HG03521 (cell line): Measurements from ENCODE around the gene EMC7.
"Not testable (repeated sequence)": the region's sequence is repeated elsewhere in the genome, so short reads cannot be mapped to it uniquely, and the experiment has no call there.

ENCODE experiments used
- ATAC-seq: cut with Tn5 transposase; IDR thresholded peaks from one replicate; pipeline ENCODE4 v1.9.1; 2021; ENCODE audit warnings: mild to moderate bottlenecking, moderate library complexity; ENCODE audit not compliant: unreplicated experiment

EMC7 gene

GRCh38 chr15:34101366-34102174, at the start of gene EMC7, which contains the start of gene PGBD4:
Gene EMC7 (minus strand): TSS chr15:34101862. CDS start chr15:34101839, 23 bp downstream.
Gene PGBD4 (plus strand): TSS chr15:34102083. CDS start chr15:34102532, 449 bp downstream.
- ATAC-seq: peak; percentile 97

GRCh38 chr15:34147371-34148140, 45.9 kb upstream of the EMC7 start:
- no peak for ATAC-seq

DNA sequence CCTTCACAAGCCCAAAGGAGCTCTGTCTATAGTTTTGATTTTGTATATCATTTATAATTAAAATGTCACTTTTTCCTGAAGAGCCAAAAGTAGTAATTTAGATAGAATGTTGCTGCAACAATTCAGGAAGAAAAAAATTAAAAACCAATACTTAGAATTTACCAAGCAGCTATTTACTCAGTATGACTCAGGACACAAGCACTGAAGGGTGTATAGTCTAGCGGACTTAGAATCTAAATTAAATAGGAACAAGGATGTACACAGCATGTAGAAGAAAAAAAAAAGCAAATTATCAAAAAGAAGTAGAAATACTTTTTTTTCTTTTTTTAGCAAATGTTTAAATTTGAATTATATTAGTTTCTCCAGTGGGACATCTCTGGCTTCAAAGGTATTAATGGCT, 31.8 kb upstream of the EMC7 start:
- no peak for ATAC-seq

DNA sequence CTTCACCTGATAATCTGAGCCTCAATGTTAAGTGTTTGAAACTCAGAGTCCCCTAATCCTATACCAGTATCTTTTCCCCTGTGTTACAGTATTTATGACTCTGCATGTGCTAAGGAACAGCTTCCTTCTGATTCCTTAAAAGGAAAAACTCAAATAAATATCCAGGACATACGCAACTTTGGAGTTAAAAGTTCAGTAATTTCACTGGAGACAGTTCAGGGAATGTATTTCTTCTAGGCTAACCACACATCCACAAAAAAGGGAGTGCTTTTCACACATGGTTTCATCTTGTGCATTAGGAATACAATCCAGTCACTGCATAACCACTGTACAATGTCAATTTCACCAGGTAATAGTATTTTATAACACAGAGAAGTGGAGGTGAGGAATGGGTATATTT, 31.2 kb upstream of the EMC7 start:
- ATAC-seq: no peak

DNA sequence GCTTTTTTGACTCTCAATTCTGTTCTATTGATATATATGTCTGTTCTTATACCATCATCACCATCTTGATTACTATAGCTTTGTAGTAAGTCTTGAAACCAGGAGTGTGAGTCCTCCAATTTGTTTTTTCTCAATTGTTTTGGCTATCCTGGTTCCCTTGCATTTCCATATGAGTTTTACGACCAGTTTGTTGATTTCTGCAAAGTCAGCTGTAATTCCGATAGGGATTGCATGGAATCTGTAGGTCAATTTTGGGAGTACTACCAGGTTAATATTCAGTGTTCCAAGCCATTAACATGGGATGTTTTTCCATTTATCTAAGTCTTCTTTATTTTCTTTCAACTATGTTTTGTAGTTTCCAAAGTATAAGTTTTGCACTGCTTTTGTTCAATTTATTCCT, 27.2 kb upstream of the EMC7 start:
- no peak for ATAC-seq

GRCh38 chr15:34126522-34126921, 24.9 kb upstream of the EMC7 start:
- ATAC-seq: no peak

DNA sequence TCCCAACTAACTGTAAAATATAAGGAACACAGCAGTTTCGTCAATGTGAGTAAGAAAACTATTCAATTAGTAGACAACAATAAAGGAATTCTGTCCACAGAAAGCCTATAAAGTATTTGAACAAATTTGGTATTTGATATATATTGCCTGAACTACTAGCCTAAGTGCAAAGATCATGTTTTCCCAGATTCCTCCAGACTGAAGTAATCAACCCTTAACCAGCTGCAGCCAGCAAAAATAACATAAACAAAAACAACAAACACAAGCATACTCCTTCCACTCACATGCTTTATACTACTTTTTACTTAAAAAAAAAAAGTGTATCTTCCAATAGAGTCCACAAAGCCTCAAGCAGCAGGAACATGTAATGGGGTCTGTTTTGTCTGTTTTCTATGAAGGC, 24.3 kb upstream of the EMC7 start:
- no peak for ATAC-seq

GRCh38 chr15:34124651-34125050, 23.0 kb upstream of the EMC7 start:
- ATAC-seq: no peak

- no peak for ATAC-seq
Observed at GRCh38 chr15:34122771-34123183, 21.1 kb upstream of the EMC7 start.

DNA sequence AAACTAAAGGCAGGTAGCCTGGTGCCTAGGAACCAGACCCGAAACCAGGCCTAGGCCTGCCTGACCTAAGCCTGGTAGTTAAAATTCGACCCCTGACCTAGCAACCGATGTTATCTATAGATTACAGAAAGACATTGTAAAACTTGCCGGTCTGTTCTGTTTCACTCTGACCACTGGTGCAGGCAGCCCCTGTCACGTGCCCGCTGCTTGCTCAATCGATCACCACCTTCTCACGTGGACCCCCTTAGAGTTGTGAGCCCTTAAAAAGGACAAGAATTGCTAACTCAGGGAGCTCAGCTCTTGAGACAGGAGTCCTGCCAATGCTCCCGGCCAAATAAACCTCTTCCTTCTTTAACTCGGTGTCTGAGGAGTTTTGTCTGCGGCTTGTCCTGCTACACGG, 20.1 kb upstream of the EMC7 start:
- not testable (repeated sequence) for ATAC-seq

DNA sequence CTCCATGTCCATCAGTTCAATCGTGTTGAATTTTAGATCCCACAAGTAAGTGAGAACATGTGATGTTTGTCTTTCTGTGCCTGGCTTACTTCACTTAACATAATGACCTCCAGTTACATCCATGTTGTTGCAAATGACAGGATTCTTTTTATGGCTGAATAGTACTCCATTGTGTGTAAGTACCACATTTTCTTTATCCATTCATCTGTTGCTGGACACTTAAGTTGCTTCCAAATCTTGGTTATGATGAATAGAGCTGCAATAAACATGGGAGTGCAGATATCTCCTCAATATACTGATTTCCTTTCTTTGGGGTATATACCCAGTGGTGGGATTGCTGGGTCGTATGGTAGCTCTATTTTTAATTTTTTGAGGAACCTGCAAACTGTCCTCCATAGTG, 18.8 kb upstream of the EMC7 start:
- not testable (repeated sequence) for ATAC-seq

DNA sequence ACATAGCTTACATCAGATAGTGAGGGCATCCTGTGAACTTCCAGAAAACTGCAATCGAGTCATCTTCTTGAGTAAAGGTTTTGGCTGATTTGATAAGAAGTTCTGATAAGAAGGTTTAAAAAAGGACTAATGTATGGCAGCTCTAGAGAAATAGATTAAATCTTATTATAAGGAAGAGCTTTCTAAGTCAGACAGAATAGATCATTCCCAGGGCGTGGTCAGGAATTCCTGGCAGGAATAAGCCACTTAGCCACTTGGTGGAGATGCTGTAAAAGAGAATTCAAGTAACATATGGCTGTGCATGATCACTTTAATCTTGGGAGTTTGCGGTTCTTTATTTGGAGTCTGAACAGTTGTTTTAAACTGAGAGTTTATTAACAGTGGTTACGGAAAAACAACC, 17.6 kb upstream of the EMC7 start:
- no peak for ATAC-seq

DNA sequence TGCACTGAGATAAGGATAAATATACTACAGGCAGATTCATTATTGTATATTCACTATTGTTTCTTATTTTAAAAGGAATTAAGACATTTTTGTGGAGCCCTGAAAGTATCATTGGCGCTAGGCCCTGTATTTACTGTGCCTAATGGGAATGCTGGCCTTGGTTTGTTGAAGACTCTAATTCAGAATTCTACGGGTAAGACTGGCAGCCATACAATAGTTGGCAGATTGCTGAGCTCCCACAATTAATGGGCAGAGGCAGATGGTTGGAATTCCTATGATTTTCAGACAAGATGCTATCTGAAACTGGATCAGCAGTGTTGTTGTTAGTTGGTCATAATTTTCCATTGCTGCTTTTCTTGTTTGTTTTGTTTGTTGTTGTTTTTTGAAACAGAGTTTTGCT, 15.0 kb upstream of the EMC7 start:
- no peak for ATAC-seq

GRCh38 chr15:34114739-34115138, 13.1 kb upstream of the EMC7 start:
- no peak for ATAC-seq

GRCh38 chr15:34114215-34114614, 12.6 kb upstream of the EMC7 start:
- ATAC-seq: no peak

GRCh38 chr15:34111488-34111887, 9.8 kb upstream of the EMC7 start:
- no peak for ATAC-seq

- ATAC-seq: no peak
Observed at GRCh38 chr15:34109797-34110663, 8.4 kb upstream of the EMC7 start.

DNA sequence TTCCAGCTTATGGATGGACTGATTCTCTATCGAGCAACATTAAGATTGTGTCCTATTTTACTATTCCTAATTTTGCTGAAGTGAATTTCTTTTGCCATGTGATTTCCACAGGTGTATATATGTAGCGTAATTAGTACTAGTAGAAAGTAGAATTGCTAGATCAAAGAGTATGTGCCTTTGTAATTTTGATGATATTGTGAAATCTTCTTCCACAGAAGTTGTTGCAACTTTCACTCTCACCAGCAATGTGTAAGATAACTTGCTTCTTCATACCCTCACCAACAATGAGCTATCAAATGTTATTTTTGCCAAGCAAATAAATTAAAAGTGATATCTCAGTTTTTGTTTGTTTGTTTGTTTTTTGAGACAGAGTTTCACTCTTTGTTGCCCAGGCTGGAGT, 5.7 kb upstream of the EMC7 start:
- no peak for ATAC-seq

DNA sequence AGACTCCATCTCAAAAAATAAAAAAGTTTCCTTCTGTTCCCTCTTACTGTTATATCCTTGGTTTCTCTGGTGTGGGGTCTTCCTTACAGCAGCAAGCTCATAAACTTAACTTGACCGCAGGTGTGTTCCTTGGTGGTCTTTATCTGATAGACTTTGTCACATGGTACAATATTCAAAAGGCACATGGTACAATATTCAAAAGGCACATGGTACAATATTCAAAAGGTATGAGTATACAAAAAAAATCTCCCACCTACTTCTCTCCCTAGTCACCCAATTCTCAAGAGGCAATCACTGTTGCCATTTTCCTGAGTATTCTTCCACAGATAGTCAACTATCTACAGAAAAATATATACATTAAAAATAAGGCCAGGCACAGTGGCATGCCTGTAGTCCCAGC, 4.8 kb upstream of the EMC7 start:
- ATAC-seq: no peak

DNA sequence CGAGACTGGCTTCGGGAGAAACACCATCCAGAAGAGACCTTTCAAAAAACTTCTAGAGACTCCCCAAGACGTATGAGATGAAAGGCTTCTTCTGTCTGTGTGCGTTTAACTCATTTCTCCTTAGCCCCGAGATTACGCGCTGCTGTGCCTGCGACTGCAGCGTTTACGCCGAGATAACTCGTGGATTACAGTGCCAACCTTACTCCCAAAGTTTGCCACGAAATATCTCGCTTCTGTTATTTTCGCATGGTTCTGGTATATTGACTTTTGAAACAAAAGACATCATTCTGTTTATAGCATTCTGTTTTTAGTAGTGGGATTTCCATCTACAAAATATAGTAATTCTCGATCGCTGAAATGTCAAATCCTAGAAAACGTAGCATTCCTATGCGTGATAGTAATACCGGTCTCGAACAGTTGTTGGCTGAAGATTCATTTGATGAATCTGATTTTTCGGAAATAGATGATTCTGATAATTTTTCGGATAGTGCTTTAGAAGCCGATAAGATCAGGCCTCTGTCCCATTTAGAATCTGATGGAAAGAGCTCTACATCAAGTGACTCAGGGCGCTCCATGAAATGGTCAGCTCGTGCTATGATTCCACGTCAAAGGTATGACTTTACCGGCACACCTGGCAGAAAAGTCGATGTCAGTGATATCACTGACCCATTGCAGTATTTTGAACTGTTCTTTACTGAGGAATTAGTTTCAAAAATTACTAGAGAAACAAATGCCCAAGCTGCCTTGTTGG, 688 bp upstream of the EMC7 start:
- ATAC-seq: no peak
